GM18505 (cell line): ENCODE data around the gene FLT1.

ENCODE experiments used
- ATAC-seq: cut with Tn5 transposase; IDR thresholded peaks from one replicate; pipeline ENCODE4 v1.9.1; 2021; ENCODE audit not compliant: unreplicated experiment
- POLR2A ChIP-seq: IDR thresholded peaks from 4 replicates; pipeline ENCODE4 v1.6.1; 2011; ENCODE audit warnings: borderline replicate concordance; ENCODE audit not compliant: insufficient read depth, insufficient read length; ENCODE audit errors: extremely low read depth

The FLT1 gene

DNA sequence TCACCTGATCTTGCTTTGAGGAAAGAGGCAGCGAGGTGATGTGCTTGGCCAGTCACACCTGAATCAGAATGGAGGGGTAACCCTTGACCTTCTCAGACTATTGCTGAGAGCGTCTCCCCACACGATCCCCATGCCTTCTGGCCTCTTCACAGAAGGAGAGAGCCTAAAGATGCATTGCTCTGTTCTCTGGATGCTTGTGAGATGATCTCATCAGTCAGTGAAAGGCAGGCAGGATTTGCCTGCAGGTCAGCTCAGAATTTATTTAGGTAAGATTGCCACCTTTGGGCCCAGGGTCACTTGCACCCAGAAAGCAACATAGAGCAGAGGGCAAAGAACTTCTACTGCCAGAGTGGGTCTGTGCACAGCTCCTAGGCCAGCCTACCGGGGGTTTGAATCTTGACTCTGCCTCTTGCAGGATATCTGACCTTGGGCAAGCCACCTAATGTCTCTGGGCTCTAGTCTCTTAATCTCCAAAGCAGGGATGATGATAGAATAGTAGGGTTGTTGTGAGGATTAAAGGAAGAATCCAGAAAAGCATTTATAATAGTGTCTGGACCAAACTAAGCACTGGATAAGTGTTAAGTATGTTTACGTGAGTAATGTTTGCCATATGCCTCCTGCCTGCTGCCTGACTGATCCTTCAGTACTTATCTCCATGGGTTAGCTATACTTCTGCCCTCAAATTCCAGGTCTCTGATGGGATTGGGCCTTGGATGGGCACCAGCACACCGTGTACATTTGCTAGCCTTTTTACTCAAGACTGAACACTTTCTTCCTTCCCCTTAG is 8.4 kb upstream of the FLT1 start:
- ATAC-seq = no peak
- no peak for TF ChIP-seq POLR2A

DNA sequence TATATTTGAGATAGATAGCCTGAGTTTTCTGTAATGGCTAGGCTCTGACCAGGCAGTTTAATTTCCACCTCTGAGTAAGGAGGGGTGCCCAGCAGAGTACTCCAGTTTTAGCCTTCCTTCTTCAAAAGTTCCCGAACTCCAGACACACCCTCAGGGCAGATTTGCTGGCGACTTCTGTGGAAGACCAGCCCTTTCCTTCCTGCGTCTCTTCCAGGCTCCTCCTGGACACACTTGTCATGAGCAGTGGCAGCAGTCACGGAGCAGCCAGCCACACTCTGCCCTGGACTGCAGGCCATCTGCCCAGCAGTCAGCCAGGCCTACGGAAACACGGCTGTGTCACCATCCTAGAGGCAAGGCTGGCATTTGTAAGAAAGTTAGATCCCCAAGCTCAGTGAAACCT is 6.6 kb upstream of the FLT1 start:
- no peak for TF ChIP-seq POLR2A
- no peak for ATAC-seq

DNA sequence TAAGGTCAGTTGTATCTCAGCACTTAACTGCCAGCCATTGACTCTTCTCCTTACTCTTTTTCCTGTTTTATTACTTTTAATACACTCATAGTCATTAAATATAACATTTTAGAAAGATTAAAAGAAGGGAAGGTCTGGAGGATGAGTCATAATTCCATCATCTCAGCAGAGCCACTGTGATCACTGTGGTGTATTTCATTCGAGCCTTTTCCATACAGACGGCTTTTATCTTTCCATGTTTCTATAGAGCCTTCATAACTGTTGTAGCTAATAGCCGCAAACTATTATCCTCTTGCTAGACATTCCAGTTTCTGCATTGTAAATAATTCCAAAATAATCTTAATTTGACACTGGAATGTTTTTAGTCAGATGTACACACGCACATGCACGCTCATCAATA is 4.7 kb upstream of the FLT1 start:
- ATAC-seq = no peak
- no peak for TF ChIP-seq POLR2A

DNA sequence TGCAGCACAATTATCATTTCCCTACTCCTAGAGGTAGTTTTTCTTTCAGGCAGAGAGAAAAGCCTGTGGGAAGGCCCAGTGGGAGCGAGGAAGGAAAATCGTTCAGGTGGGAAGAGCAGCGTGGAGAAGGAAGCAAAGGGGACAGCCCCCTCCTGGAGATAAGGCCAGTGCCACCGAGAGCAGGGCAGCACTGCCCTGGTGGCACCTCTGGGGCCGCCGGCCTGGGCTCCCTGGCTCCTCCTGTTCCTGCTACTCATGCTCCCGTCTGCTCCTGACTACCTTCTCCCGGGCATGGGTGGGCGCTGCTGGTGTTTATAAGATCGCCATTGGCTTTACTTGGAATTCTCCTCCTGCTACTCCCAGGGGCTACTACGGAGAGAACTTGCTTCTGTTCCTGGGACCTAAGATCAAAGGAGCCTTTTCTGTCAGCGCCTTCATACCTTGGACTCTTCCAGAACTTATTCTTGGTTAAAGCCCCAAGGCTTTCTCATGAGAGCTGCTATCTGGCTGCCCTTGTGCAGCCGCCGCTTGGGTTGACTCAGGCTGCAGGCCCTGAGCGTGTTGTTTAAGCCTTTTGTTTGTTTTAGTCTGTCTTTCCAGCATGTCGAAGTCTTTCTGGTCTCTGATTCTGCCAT is 3.7 kb upstream of the FLT1 start:
- no peak for ATAC-seq
- no peak for TF ChIP-seq POLR2A

DNA sequence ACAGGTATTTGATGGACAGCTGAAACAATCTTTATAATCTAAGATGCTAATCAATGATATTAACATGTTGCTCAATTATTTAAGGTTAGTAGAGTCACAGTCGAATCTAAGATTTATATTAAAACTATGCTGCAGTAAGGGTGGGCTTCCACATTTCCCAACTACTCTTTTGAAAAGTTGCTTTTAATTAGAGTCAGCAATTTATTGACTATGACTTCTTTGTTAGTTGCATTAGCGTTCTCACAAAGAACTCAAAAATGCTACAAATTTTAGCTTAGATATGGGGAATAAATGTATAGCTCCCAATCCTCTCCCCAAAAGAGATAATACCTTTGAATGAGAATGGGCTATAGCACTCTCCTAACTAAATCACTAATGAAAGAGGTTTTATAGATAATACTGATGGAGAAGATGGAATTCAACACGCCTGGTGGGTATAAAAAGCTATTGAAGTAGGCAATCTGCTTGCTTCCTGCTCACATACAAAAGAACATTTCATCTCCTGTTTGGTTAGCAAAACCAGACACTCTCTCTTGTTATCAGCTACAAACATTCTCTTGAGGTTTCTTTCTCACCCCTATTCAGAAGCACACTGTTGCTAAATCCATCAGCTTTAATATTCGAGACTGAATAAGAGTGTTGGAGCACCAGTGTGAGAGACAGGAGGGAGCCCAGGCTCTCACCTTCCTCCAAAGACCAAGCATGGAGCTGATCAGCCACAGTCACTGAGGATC is 2.4 kb upstream of the FLT1 start:
- ATAC-seq = no peak
- no peak for TF ChIP-seq POLR2A

DNA sequence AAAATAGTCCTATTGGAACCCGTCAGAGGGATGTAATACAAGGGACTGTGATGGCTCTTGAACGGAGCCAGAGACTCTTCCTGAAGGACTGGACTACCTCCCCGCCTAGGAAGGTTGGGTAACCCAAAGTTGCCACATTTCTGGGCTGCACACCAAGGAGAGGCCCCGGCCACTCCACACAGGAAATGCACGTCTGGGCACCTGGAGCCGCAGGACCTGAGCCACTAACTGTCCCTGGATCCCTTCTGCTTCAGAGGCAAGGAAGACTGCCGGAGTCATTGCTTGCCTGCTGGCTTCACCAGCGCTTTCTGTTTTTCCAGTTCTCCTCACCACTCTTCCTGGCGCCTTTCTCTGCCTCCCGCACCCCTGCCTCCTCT is 1.2 kb upstream of the FLT1 start:
- no peak for ATAC-seq
- TF ChIP-seq POLR2A = no peak

DNA sequence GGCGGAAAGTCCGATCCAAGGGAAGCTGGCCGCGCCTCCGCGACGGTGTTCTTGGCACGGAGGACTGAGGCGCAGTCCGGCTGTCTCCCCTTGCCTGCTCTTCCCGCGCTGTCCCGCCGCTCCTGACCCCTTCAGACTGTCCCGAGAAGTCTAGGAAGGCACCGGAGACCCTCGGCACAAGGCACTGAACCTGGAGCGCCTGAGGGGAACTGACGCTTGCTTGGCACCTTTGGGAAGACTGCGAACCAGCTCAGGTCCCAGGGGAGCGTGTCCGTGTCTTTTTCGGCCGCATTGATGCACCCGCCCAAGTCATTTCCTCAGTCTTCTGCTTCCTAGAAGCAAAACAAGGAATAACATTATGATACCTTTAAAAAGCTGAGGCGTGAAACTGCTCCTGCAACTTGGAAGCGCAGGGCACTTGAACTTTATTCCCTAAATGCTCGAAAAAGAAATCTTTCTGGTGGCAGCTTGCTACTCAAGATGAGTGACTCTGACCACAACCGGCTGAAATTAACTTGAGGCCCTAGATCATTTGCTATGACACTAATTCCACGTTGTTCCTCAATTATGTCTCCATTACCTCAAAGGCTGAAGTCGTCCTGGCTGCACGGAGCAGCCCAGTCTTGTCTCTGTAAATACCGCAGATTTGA is 735 bp upstream of the FLT1 start:
- no peak for TF ChIP-seq POLR2A
- no peak for ATAC-seq

DNA sequence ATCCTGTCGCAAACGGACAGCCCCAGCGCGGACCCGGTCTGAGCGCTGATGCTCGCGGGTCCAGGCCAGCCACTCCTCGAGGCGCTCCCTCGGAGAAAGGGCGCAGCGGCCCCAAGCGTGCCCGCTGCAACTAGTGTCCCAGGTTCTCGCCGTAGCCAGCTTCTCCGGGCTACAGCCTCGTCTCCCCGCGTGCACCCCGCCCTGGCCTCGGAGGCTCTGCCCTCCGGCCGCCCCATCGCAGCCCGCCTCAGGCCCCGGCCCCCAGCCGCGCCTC is 487 bp downstream of the FLT1 start:
- no peak for TF ChIP-seq POLR2A
- ATAC-seq = no peak

DNA sequence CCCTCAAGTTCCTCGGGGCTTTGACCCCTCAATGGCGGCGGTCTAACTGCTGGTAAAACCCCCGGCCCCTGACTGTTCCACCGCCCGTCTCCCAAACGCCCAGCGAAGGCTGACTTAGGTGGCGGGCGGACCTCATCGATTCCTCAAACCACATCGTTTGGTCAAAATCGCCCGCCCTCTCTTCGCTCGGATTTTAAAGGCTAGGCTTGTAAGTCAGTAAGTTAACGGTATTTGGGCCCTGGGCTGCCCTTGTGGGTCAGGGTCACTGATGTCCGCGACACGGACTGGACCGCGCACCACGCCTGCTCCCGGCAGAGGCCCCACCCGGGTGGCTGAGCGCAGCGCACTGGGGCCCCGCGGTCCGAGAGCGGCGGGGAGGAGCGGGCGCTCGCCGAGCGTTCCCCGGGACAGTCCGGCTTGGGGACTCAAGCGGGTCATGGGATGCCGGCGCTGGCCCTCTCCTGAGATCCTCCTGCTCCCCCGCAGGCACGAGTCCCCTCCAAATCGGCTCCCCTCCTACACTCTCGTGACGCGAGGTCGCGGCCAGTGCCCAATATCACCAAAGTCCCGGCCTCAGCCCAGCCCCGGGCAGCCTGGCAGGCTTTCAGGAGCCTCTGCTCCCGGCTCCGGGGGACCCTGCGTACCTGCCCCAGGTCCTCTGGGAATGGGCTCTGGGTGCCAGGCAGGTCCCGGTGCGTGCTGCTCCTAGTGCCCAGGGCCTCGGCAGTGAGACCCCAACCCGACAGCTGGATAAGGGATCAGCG is 1.0 kb downstream of the FLT1 start:
- no peak for TF ChIP-seq POLR2A
- no peak for ATAC-seq

DNA sequence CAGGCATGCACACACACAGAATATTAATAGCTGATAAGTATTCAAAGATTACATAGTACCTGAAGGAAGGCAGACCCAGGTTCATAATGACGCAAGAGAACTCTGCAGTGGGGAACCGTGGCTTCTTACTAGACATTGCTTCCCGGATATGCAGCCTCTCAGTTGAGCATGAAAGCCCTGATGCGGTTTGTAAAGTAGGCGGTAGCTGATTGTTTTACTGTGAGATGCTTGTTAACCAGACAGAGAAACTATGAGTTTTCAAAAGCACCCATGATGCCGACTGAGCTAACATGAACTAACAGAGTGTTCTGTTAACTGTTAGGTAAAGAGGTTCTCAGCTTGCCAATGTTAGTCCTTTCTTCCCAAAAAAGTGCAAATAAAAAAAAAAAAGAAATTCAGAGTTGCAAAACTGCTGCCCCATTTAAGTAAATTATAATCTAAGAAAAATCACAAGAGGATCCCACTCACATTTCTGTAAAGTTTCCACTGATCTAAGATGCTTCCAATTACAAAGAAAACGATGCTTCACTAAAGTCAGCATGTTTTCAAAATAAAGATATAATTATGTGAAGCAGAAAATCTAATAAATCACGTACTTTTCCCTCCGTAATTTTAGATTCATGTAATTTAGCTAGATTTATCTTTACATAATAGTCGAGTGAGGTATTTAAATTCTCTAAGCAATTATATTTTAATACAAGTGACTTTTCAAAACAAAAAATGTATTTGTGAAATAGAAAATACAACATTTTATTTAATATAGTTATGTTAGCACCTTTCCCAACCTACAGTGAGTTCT is 2.2 kb downstream of the FLT1 start:
- TF ChIP-seq POLR2A = no peak
- ATAC-seq = no peak

DNA sequence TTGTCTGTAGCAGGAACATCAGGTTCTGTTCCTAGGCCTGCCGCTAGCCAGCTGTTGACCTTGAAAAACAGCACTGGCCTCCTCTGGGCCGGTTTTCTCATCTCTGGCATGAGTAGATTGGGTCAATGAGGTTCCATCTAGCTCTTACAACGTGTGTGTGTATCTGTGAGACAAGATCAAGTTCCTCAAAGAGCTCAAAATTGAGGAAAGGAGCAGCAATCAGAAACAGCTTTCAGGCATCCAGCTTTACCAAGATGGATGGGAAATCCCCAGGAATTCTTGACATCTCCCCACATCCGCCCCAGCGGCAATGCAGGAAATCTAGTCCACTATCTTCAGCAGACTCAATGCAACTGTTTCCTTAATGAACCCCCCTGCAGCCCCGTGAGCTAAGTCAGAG is 4.9 kb downstream of the FLT1 start:
- no peak for ATAC-seq
- TF ChIP-seq POLR2A = no peak

DNA sequence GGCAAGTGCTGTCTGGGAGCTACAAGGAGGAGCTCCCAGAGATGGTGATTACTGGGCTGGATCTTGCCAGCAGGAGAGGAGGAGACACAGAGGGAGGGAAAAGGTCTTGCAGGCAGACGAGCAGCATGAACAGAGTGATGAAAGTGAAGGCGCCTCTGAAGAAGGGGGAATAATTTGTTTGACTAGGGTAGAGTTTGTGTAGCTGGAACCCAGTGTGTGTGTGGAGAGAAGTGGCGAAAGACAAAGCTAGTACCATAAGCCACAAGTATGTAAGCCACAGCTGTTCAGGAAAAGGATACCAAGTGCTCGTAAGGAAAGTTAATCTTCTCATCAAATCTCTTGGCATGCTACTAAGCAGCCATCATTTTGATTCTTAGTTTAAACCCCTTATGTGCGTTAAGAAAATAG is 5.4 kb downstream of the FLT1 start:
- no peak for TF ChIP-seq POLR2A

DNA sequence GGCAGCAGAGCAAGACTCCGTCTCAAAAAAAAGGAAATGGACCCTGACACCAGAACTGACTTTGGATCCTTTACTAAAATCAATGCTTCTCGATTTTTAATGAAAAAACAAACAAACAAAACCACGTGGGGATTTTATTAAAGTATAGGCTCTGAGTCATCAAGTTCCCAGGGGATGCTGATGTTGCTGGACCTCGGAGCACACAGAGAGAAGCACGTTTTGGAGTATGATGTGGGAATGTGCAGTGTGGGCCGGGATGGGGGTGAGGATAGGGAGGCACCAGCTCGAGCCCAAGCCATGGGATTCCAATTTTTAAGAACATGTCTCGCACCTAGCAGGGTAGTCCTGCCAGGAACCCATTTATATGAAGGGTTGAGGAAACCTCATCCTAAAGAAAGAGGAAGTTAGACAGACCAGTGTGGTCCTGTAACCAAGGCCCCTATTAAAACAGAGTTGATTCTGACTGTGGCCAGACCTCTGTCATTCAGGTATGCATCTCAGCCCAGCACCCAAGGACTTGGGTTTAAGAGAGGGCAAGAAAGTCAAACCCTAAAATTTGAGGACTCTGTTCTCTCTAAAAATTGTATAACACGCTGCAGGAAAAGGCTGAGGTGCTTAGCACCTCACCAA is 6.4 kb downstream of the FLT1 start:
- no peak for TF ChIP-seq POLR2A
- ATAC-seq = no peak

More for the DNA sequence above, 5.4 kb downstream of the FLT1 start:
- no peak for ATAC-seq
